Neural cell (in vitro differentiated cells): ENCODE measurements around the gene ASMT. TPM values are rescaled to one million over a fixed set of nuclear protein-coding genes. Genes with fewer than 3 reads are reported as not detected.

Source experiments
- H2AFZ ChIP-seq: fragments of 200-600, 300-800 bp; sonication (generic), shearing (Covaris generic); 2 replicates; pipeline ENCODE4 v1.6.0; 2014; ENCODE audit warnings: low read depth, mild to moderate bottlenecking, antibody characterized with exemption, low read length, moderate library complexity
- H3F3A ChIP-seq: fragments of 200-600 bp; shearing (Covaris generic); 2 replicates; pipeline ENCODE4 v1.6.1; 2016; ENCODE audit warnings: mild to moderate bottlenecking, moderate library complexity, mixed read lengths, antibody characterized with exemption, low read length; ENCODE audit not compliant: insufficient read depth, poor library complexity, severe bottlenecking
- H3K27ac ChIP-seq: fragments of 200-600, 300-800 bp; sonication (generic), shearing (Covaris generic); 2 replicates; pipeline ENCODE4 v1.5.1; 2014; ENCODE audit warnings: mild to moderate bottlenecking, low read length, moderate library complexity
- H3K27me3 ChIP-seq: fragments of 300-800, 200-600 bp; sonication (generic), shearing (Covaris generic); 2 replicates; pipeline ENCODE4 v1.6.0; 2014; ENCODE audit warnings: mild to moderate bottlenecking, low read depth, low read length, moderate library complexity; ENCODE audit not compliant: insufficient read depth
- H3K36me3 ChIP-seq: fragments of 300-800, 200-600 bp; sonication (generic), shearing (Covaris generic); 2 replicates; pipeline ENCODE4 v1.5.1; 2014; ENCODE audit warnings: mild to moderate bottlenecking, antibody characterized with exemption, low read length, moderate library complexity; ENCODE audit not compliant: insufficient read depth
- H3K4me2 ChIP-seq: fragments of 300-800, 200-600 bp; sonication (generic), shearing (Covaris generic); 2 replicates; pipeline ENCODE4 v1.6.0; 2014; ENCODE audit warnings: mild to moderate bottlenecking, low read length
- H3K4me3 ChIP-seq: fragments of 300-800, 200-600 bp; sonication (generic), shearing (Covaris generic); 2 replicates; pipeline ENCODE4 v1.5.1; 2014; ENCODE audit warnings: mild to moderate bottlenecking, low read length, moderate library complexity
- H3K79me2 ChIP-seq: fragments of 200-600 bp; shearing (Covaris generic); replicated peaks from 2 replicates; pipeline ENCODE4 v1.6.0; 2014; ENCODE audit warnings: mild to moderate bottlenecking, low read length, moderate library complexity; ENCODE audit not compliant: insufficient read depth
- H3K9ac ChIP-seq: fragments of 300-800, 200-600 bp; sonication (generic), shearing (Covaris generic); 2 replicates; pipeline ENCODE4 v1.6.1; 2016; ENCODE audit warnings: mild to moderate bottlenecking, low read length, mixed read lengths
- H3K9me2 ChIP-seq: fragments of 200-600 bp; shearing (Covaris generic); 2 replicates; pipeline ENCODE4 v1.6.1; 2016; ENCODE audit warnings: mild to moderate bottlenecking, low read length, mixed read lengths; ENCODE audit not compliant: insufficient read depth
- H3K9me3 ChIP-seq: fragments of 200-600, 300-800 bp; sonication (generic), shearing (Covaris generic); 2 replicates; pipeline ENCODE4 v1.6.1; 2016; ENCODE audit warnings: mild to moderate bottlenecking, mixed run types, low read length, moderate library complexity, mixed read lengths
- H4K20me1 ChIP-seq: fragments of 200-600 bp; shearing (Covaris generic); 2 replicates; pipeline ENCODE4 v1.6.1; 2016; ENCODE audit warnings: mild to moderate bottlenecking, mixed run types; ENCODE audit not compliant: insufficient read depth
- EP300 ChIP-seq: fragments of 450-650 bp; conservative IDR thresholded peaks from 2 replicates; pipeline ENCODE4 v1.6.1; 2014; ENCODE audit warnings: antibody characterized with exemption, mild to moderate bottlenecking, moderate library complexity; ENCODE audit not compliant: poor library complexity, severe bottlenecking
- EZH2 ChIP-seq: fragments of 200-600, 300-800 bp; shearing (Covaris generic), sonication (generic); IDR thresholded peaks from 2 replicates; pipeline ENCODE4 v1.6.1; 2014; ENCODE audit warnings: antibody characterized with exemption, low read length, borderline replicate concordance, mild to moderate bottlenecking; ENCODE audit not compliant: insufficient read depth, poor library complexity, severe bottlenecking
- MXI1 ChIP-seq: fragments of 450-650 bp; conservative IDR thresholded peaks from 2 replicates; pipeline ENCODE4 v1.6.1; 2014; ENCODE audit warnings: antibody characterized with exemption, mild to moderate bottlenecking; ENCODE audit not compliant: poor library complexity, severe bottlenecking
- POLR2AphosphoS5 ChIP-seq: IDR thresholded peaks from 2 replicates; pipeline ENCODE4 v1.6.1; 2012
- RAD21 ChIP-seq: fragments of 450-650 bp; conservative IDR thresholded peaks from 2 replicates; pipeline ENCODE4 v1.6.1; 2014; ENCODE audit warnings: antibody characterized with exemption, mild to moderate bottlenecking, moderate library complexity
- SMC3 ChIP-seq: fragments of 450-650 bp; conservative IDR thresholded peaks from 2 replicates; pipeline ENCODE4 v1.6.1; 2014; ENCODE audit warnings: antibody characterized with exemption, mild to moderate bottlenecking, moderate library complexity; ENCODE audit not compliant: poor library complexity
- TAF1 ChIP-seq: IDR thresholded peaks from 2 replicates; pipeline ENCODE4 v1.6.1; 2012; ENCODE audit warnings: low read depth
- polyA plus RNA-seq: library from polyadenylated mRNA; depleted of rRNA; stranded (reverse); fragments of >200 nt; gene quantifications from 2 replicates; pipeline ENCODE4 v1.2.3, GENCODE V29; 2014
- TF ChIP-seq, protein P1 (sequence below): fragments of 450-650 bp; IDR thresholded peaks from 2 replicates; pipeline ENCODE4 v1.5.1; 2014; ENCODE audit warnings: antibody characterized with exemption, mild to moderate bottlenecking, moderate library complexity; ENCODE audit not compliant: poor library complexity, severe bottlenecking
- TF ChIP-seq, protein P2 (sequence below): IDR thresholded peaks from 2 replicates; pipeline ENCODE4 v1.6.1; 2012; ENCODE audit warnings: borderline replicate concordance

ASMT gene
- polyA plus RNA-seq, 1 donor from 2014 or later = 1.8 TPM

DNA sequence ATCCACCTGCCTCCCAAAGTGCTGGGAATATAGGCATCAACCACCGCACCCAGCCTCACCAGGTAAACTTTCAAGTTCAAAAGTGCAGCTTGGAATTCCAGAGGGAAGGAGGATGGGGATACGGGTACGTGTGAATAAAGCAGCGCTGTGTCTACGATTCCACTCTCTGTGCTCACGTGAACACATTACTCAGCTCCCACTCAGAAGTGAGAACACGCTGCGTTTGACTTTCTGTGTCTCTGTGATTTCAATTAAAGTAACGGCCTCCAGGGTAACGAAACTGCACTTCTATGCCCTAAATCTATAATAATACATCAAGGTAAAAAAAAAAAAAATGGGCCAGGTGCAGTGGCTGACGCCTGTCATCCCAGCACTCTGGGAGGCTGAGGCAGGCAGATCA is 8.4 kb upstream of the ASMT start:
- no peak overlapping the region for H3K27ac ChIP-seq
- no peaks in the 10 kb centered on the region for H4K20me1 ChIP-seq
- peaks cover 5% of the 10 kb centered on the region for H3K36me3 ChIP-seq
- no peaks in the 10 kb centered on the region for H3K27me3 ChIP-seq
- no peak overlapping the region for H3K4me2 ChIP-seq
- H3K9ac ChIP-seq = no peak overlapping the region
- H3F3A ChIP-seq = no peaks in the 10 kb centered on the region
- TF ChIP-seq EP300 = no peak
- TF ChIP-seq POLR2AphosphoS5 = no peak
- TF ChIP-seq EZH2 = no peak
- TF ChIP-seq SMC3 = no peak
- no peak for TF ChIP-seq MXI1
- no peak overlapping the region for H2AFZ ChIP-seq
- H3K4me3 ChIP-seq = no peak overlapping the region
- no peaks in the 10 kb centered on the region for H3K79me2 ChIP-seq
- H3K9me2 ChIP-seq = no peaks in the 10 kb centered on the region
- H3K9me3 ChIP-seq = no peaks in the 10 kb centered on the region

DNA sequence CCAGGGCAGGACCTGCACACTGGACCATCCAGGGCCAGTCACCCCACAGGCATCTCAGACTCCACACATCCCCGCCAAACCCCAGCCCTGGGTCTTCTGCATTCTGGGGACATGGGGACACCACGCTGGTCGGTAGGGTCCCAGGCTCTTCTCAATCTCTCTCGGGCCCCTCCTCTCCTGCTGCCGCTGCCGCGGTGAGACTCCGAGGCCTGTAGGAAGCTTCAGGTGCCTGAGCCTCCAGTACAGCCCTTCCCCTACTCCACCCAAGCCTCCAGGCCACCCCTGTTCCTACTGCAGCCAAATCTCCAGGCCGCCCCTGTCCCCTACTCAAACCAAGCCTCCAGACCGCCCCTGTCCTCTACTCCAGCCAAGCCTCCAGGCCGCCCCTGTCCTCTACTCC is 5.5 kb upstream of the ASMT start:
- Histone ChIP-seq H3K9me2 (no peaks in the 10 kb centered on the region), H3K4me3 (no peak overlapping the region), H3K27me3 (no peaks in the 10 kb centered on the region), H2AFZ (no peak overlapping the region), H3K9me3 (no peaks in the 10 kb centered on the region), H3K27ac (no peak overlapping the region), H3K36me3 (no peaks in the 10 kb centered on the region), H3F3A (no peaks in the 10 kb centered on the region), H4K20me1 (no peaks in the 10 kb centered on the region), H3K4me2 (no peak overlapping the region), H3K9ac (no peak overlapping the region), H3K79me2 (no peaks in the 10 kb centered on the region)
- TF ChIP-seq RAD21 = no peak
- TF ChIP-seq SMC3 = no peak
- TF ChIP-seq EZH2 = no peak
- no peak for TF ChIP-seq MXI1
- TF ChIP-seq, protein P1, sequence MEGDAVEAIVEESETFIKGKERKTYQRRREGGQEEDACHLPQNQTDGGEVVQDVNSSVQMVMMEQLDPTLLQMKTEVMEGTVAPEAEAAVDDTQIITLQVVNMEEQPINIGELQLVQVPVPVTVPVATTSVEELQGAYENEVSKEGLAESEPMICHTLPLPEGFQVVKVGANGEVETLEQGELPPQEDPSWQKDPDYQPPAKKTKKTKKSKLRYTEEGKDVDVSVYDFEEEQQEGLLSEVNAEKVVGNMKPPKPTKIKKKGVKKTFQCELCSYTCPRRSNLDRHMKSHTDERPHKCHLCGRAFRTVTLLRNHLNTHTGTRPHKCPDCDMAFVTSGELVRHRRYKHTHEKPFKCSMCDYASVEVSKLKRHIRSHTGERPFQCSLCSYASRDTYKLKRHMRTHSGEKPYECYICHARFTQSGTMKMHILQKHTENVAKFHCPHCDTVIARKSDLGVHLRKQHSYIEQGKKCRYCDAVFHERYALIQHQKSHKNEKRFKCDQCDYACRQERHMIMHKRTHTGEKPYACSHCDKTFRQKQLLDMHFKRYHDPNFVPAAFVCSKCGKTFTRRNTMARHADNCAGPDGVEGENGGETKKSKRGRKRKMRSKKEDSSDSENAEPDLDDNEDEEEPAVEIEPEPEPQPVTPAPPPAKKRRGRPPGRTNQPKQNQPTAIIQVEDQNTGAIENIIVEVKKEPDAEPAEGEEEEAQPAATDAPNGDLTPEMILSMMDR = no peak
- TF ChIP-seq POLR2AphosphoS5 = no peak
- TF ChIP-seq, protein P2, sequence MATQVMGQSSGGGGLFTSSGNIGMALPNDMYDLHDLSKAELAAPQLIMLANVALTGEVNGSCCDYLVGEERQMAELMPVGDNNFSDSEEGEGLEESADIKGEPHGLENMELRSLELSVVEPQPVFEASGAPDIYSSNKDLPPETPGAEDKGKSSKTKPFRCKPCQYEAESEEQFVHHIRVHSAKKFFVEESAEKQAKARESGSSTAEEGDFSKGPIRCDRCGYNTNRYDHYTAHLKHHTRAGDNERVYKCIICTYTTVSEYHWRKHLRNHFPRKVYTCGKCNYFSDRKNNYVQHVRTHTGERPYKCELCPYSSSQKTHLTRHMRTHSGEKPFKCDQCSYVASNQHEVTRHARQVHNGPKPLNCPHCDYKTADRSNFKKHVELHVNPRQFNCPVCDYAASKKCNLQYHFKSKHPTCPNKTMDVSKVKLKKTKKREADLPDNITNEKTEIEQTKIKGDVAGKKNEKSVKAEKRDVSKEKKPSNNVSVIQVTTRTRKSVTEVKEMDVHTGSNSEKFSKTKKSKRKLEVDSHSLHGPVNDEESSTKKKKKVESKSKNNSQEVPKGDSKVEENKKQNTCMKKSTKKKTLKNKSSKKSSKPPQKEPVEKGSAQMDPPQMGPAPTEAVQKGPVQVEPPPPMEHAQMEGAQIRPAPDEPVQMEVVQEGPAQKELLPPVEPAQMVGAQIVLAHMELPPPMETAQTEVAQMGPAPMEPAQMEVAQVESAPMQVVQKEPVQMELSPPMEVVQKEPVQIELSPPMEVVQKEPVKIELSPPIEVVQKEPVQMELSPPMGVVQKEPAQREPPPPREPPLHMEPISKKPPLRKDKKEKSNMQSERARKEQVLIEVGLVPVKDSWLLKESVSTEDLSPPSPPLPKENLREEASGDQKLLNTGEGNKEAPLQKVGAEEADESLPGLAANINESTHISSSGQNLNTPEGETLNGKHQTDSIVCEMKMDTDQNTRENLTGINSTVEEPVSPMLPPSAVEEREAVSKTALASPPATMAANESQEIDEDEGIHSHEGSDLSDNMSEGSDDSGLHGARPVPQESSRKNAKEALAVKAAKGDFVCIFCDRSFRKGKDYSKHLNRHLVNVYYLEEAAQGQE = no peak
- no peak for TF ChIP-seq TAF1
- TF ChIP-seq EP300 = no peak
